H9 (cell line): ENCODE results near the gene PLXNA4. TPM values are rescaled to one million over a fixed set of nuclear protein-coding genes. Genes with fewer than 3 reads are reported as not detected.

Source experiments
- DNase-seq: peaks from one replicate; pipeline ENCODE4 v3.0.0-alpha.2; 2017
- H2AFZ ChIP-seq: one replicate; pipeline ENCODE4 v1.6.1; 2013; ENCODE audit warnings: mild to moderate bottlenecking, low read length, control low read depth, moderate library complexity
- H2AK5ac ChIP-seq: 2 replicates; pipeline ENCODE4 v1.6.1; 2013; ENCODE audit warnings: low read length, control low read depth, mixed read lengths; ENCODE audit not compliant: insufficient read length
- H2BK120ac ChIP-seq: one replicate; pipeline ENCODE4 v1.6.1; 2013; ENCODE audit warnings: low read depth, mild to moderate bottlenecking, low read length, control low read depth, inconsistent platforms; ENCODE audit not compliant: poor library complexity, severe bottlenecking
- H2BK12ac ChIP-seq: 2 replicates; pipeline ENCODE4 v1.6.1; 2013; ENCODE audit warnings: low read length, control low read depth, mixed read lengths, low read depth; ENCODE audit not compliant: insufficient read length
- H2BK15ac ChIP-seq: 2 replicates; pipeline ENCODE4 v1.6.1; 2013; ENCODE audit warnings: low read depth, low read length, control low read depth
- H2BK20ac ChIP-seq: one replicate; pipeline ENCODE4 v1.6.1; 2013; ENCODE audit warnings: low read depth, mild to moderate bottlenecking, low read length, control low read depth, inconsistent platforms; ENCODE audit not compliant: poor library complexity, severe bottlenecking
- H2BK5ac ChIP-seq: 2 replicates; pipeline ENCODE4 v1.6.1; 2013; ENCODE audit warnings: low read length, control low read depth, mixed read lengths; ENCODE audit not compliant: insufficient read length
- H3K14ac ChIP-seq: 2 replicates; pipeline ENCODE4 v1.6.1; 2013; ENCODE audit warnings: low read length, control low read depth; ENCODE audit not compliant: insufficient read depth
- H3K18ac ChIP-seq: 2 replicates; pipeline ENCODE4 v1.6.1; 2013; ENCODE audit warnings: low read depth, mild to moderate bottlenecking, mixed read lengths, low read length, control low read depth; ENCODE audit not compliant: insufficient read length
- H3K23ac ChIP-seq: 2 replicates; pipeline ENCODE4 v1.6.1; 2013; ENCODE audit warnings: low read length, control low read depth, mixed read lengths, low read depth; ENCODE audit not compliant: insufficient read length
- H3K23me2 ChIP-seq: 2 replicates; pipeline ENCODE4 v1.6.1; 2013; ENCODE audit warnings: low read depth, mild to moderate bottlenecking, mixed read lengths, low read length, control low read depth; ENCODE audit not compliant: insufficient read length, poor library complexity, severe bottlenecking
- H3K27ac ChIP-seq: 2 replicates; pipeline ENCODE4 v1.5.1; 2013; ENCODE audit warnings: low read length, control low read depth, mixed read lengths, low read depth; ENCODE audit not compliant: insufficient read length
- H3K27me3 ChIP-seq: 2 replicates; pipeline ENCODE4 v1.6.1; 2013; ENCODE audit warnings: low read length, control low read depth, inconsistent platforms; ENCODE audit not compliant: insufficient read depth
- H3K4ac ChIP-seq: 2 replicates; pipeline ENCODE4 v1.6.1; 2013; ENCODE audit warnings: low read depth, mild to moderate bottlenecking, control low read depth, inconsistent platforms, low read length, moderate library complexity
- H3K4me1 ChIP-seq: 2 replicates; pipeline ENCODE4 v1.6.1; 2013; ENCODE audit warnings: low read length, control low read depth, inconsistent platforms; ENCODE audit not compliant: insufficient read depth
- H3K4me2 ChIP-seq: 2 replicates; pipeline ENCODE4 v1.6.1; 2013; ENCODE audit warnings: low read length, control low read depth, mixed read lengths; ENCODE audit not compliant: insufficient read length, insufficient read depth
- H3K56ac ChIP-seq: 2 replicates; pipeline ENCODE4 v1.6.1; 2013; ENCODE audit warnings: low read depth, mild to moderate bottlenecking, mixed read lengths, low read length, control low read depth; ENCODE audit not compliant: insufficient read length
- H3K79me1 ChIP-seq: 2 replicates; pipeline ENCODE4 v1.6.1; 2013; ENCODE audit warnings: low read depth, mild to moderate bottlenecking, moderate library complexity, low read length, control low read depth, inconsistent platforms; ENCODE audit not compliant: insufficient read depth, poor library complexity, severe bottlenecking
- H3K79me2 ChIP-seq: 2 replicates; pipeline ENCODE4 v1.6.1; 2013; ENCODE audit warnings: low read length, control low read depth, inconsistent platforms; ENCODE audit not compliant: insufficient read depth
- H3K9ac ChIP-seq: 2 replicates; pipeline ENCODE4 v1.6.1; 2013; ENCODE audit warnings: low read length, control low read depth, mixed read lengths; ENCODE audit not compliant: insufficient read length; ENCODE audit errors: extremely low read depth
- H3K9me3 ChIP-seq: one replicate; pipeline ENCODE4 v1.6.1; 2013; ENCODE audit warnings: low read depth, low read length, inconsistent platforms; ENCODE audit not compliant: control insufficient read depth
- H3T11ph ChIP-seq: one replicate; pipeline ENCODE4 v1.6.1; 2013; ENCODE audit warnings: mild to moderate bottlenecking, low read length, control low read depth, inconsistent platforms
- H4K20me1 ChIP-seq: one replicate; pipeline ENCODE4 v1.6.1; 2013; ENCODE audit not compliant: control insufficient read depth, insufficient read length, insufficient read depth
- H4K5ac ChIP-seq: 2 replicates; pipeline ENCODE4 v1.6.1; 2013; ENCODE audit warnings: low read depth, mild to moderate bottlenecking, mixed read lengths, low read length, control low read depth; ENCODE audit not compliant: insufficient read length
- H4K8ac ChIP-seq: replicated peaks from 2 replicates; pipeline ENCODE4 v1.6.1; 2013; ENCODE audit warnings: low read length, control low read depth, mixed read lengths, low read depth; ENCODE audit not compliant: insufficient read length
- H4K91ac ChIP-seq: 2 replicates; pipeline ENCODE4 v1.6.1; 2013; ENCODE audit warnings: low read depth, mild to moderate bottlenecking, moderate library complexity, mixed read lengths, low read length, control low read depth; ENCODE audit not compliant: insufficient read length
- H3K27ac Mint-ChIP-seq, 3 experiments: 2 replicates in 2 of 3; 3 replicates in 1 of 3; pipeline ENCODE4 v1.8.0; 2020 to 2021; ENCODE audit warnings: mixed read lengths in 3 of 3, mild to moderate bottlenecking in 1 of 3, moderate library complexity in 1 of 3
- H3K27me3 Mint-ChIP-seq: 2 replicates; pipeline ENCODE4 v1.8.0; 2021; ENCODE audit warnings: low read depth, mild to moderate bottlenecking, moderate library complexity, mixed read lengths
- H3K36me3 Mint-ChIP-seq, 3 experiments: 2 replicates in 2 of 3; 3 replicates in 1 of 3; pipeline ENCODE4 v1.8.0; 2020 to 2021; ENCODE audit warnings: low read depth in 3 of 3, mixed read lengths in 3 of 3; ENCODE audit not compliant: insufficient read depth in 1 of 3
- H3K4me1 Mint-ChIP-seq, 2 experiments: 2 replicates each; pipeline ENCODE4 v1.8.0; 2020; ENCODE audit warnings: mixed read lengths in 2 of 2
- H3K4me3 Mint-ChIP-seq, 2 experiments: 2 replicates in 1 of 2; 3 replicates in 1 of 2; pipeline ENCODE4 v1.8.0; 2020 to 2021; ENCODE audit warnings: mild to moderate bottlenecking in 2 of 2, mixed read lengths in 2 of 2, moderate library complexity in 1 of 2
- H3K9me3 Mint-ChIP-seq, 2 experiments: 2 replicates in 1 of 2; 3 replicates in 1 of 2; pipeline ENCODE4 v1.8.0; 2020; ENCODE audit warnings: mild to moderate bottlenecking in 2 of 2, mixed read lengths in 2 of 2, moderate library complexity in 1 of 2
- WGBS: extraction: QIAGEN DNeasy Blood & Tissue Kit; methylation state at CpG from one replicate; pipeline ENCODE4 v1.1.7; 2013; ENCODE audit warnings: missing lambda C conversion rate, low lambda C conversion rate, mixed read lengths; ENCODE audit not compliant: insufficient read length; ENCODE audit errors: extremely low coverage; 5-methylcytosine and 5-hydroxymethylcytosine counted together
- total RNA-seq: library from RNA; stranded (reverse); gene quantifications from 2 replicates; pipeline ENCODE4 v1.2.1, GENCODE V29; 2021
- TF ChIP-seq, protein P1 (sequence below): fragments of 200-600 bp; sonication (generic); conservative IDR thresholded peaks from 3 replicates; pipeline ENCODE4 v1.8.0; 2021; ENCODE audit warnings: antibody characterized with exemption, mild to moderate bottlenecking

PLXNA4 gene
- total RNA-seq, 1 experiment from 2014 or later, result 0.35 TPM

DNA sequence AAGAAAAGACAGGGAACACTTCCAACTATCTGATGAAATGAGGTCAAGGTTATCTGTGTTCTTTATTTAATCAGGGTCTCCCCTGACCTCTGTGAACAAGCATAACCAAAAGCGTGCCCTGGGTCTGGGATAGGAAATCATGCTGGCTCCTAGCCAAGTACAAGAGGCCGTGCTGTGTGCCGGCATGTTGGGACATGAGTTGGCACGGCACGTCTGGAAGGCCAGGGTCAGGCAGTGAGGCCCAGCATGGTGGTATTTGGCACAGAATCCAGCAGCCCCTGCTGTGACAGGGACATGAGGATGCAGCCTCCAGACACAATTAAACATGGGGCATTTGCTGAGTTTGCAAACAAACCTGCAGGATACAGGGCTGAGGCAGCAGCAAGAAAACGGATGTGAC, 320.4 kb downstream of the PLXNA4 start:
- H2AK5ac ChIP-seq, result no peak overlapping the region
- no peak overlapping the region for H4K8ac ChIP-seq
- H3K4me3 Mint-ChIP-seq, result no peak overlapping the region
- H2BK15ac ChIP-seq, result no peak overlapping the region
- no peak overlapping the region for H4K5ac ChIP-seq
- no peak overlapping the region for H3K14ac ChIP-seq
- no peaks in the 10 kb centered on the region for H3K4me1 ChIP-seq
- H3K9me3 Mint-ChIP-seq, result no peaks in the 10 kb centered on the region
- H4K20me1 ChIP-seq, result no peaks in the 10 kb centered on the region
- no peak overlapping the region for H3K23ac ChIP-seq
- no peak overlapping the region for H2AFZ ChIP-seq
- H3K27ac Mint-ChIP-seq, result no peak overlapping the region
- H3K4me1 Mint-ChIP-seq, result peaks cover 10% of the 10 kb centered on the region in 2 experiments
- H3K56ac ChIP-seq, result no peak overlapping the region
- no peak overlapping the region for H2BK120ac ChIP-seq
- H3K79me2 ChIP-seq, result no peaks in the 10 kb centered on the region
- no peak overlapping the region for H2BK12ac ChIP-seq
- no peak overlapping the region for H3K4me2 ChIP-seq
- H3K27me3 ChIP-seq, result no peaks in the 10 kb centered on the region
- no peaks in the 10 kb centered on the region for H3K36me3 Mint-ChIP-seq
- no peak overlapping the region for H3T11ph ChIP-seq
- peaks cover 2% of the 10 kb centered on the region for H3K27me3 Mint-ChIP-seq
- H3K18ac ChIP-seq, result no peak overlapping the region
- H3K4ac ChIP-seq, result no peak overlapping the region
- H2BK20ac ChIP-seq, result no peak overlapping the region
- no peaks in the 10 kb centered on the region for H3K9me3 ChIP-seq
- TF ChIP-seq, protein P1, sequence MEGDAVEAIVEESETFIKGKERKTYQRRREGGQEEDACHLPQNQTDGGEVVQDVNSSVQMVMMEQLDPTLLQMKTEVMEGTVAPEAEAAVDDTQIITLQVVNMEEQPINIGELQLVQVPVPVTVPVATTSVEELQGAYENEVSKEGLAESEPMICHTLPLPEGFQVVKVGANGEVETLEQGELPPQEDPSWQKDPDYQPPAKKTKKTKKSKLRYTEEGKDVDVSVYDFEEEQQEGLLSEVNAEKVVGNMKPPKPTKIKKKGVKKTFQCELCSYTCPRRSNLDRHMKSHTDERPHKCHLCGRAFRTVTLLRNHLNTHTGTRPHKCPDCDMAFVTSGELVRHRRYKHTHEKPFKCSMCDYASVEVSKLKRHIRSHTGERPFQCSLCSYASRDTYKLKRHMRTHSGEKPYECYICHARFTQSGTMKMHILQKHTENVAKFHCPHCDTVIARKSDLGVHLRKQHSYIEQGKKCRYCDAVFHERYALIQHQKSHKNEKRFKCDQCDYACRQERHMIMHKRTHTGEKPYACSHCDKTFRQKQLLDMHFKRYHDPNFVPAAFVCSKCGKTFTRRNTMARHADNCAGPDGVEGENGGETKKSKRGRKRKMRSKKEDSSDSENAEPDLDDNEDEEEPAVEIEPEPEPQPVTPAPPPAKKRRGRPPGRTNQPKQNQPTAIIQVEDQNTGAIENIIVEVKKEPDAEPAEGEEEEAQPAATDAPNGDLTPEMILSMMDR, result no peak
- no peak overlapping the region for H4K91ac ChIP-seq
- no peak for DNase-seq
- H3K9ac ChIP-seq, result no peak overlapping the region
- WGBS, result no CpG with 5 or more reads among the region's 6 CpGs
- H3K27ac ChIP-seq, result no peak overlapping the region
- H3K79me1 ChIP-seq, result no peaks in the 10 kb centered on the region
- no peaks in the 10 kb centered on the region for H3K23me2 ChIP-seq
- no peak overlapping the region for H2BK5ac ChIP-seq
